Measurements from ENCODE around the gene SKIDA1. TPM values are rescaled to one million over a fixed set of nuclear protein-coding genes. Genes with fewer than 3 reads are reported as not detected.

Gene SKIDA1
- total and polyA plus RNA-seq, 2 of the 4 experiments (the other 2 are of a cell fraction), result 0.36 to 0.72 TPM

GRCh38 chr10:21500578-21500910 lies 24.9 kb downstream of the SKIDA1 start:
- no peak for ATAC-seq (ENCODE audit: low read depth)
- Histone ChIP-seq H3K4me1 (ENCODE audit: control insufficient read depth, insufficient read depth, low read length) (no peaks in the 10 kb centered on the region), H3K4me2 (ENCODE audit: low read depth, low read length) (no peak overlapping the region), H3K9me1 (ENCODE audit: insufficient read depth, low read length) (no peaks in the 10 kb centered on the region), H4K91ac (ENCODE audit: insufficient read depth, low read depth, low read length) (no peak overlapping the region), H2AK5ac (ENCODE audit: low read depth, low read length) (no peak overlapping the region), H3K27me3 (ENCODE audit: control insufficient read depth, insufficient read depth, low read length) (peaks cover 5% of the 10 kb centered on the region), H4K5ac (ENCODE audit: low read depth, low read length) (no peak overlapping the region), H3K23ac (ENCODE audit: low read depth, low read length) (no peak overlapping the region), H3K4ac (ENCODE audit: low read depth, low read length) (no peak overlapping the region), H2BK120ac (ENCODE audit: low read depth, low read length) (no peak overlapping the region), H3K18ac (ENCODE audit: low read depth, low read length) (no peak overlapping the region), H3K27ac (ENCODE audit: insufficient read depth, low read length) (no peak overlapping the region), H4K8ac (ENCODE audit: low read depth in 2 of 2, low read length in 2 of 2) (no peak overlapping the region), H3K14ac (replicated peaks; ENCODE audit: low read depth, low read length) (no peak overlapping the region), H3K36me3 (ENCODE audit: control insufficient read depth, insufficient read depth, low read length) (no peaks in the 10 kb centered on the region), H4K20me1 (ENCODE audit: insufficient read depth, low read length) (no peaks in the 10 kb centered on the region), H3K9ac (ENCODE audit: low read depth, low read length) (no peak overlapping the region), H3K79me1 (ENCODE audit: low read depth in 1 of 2, low read length in 2 of 2) (no peaks in the 10 kb centered on the region), H2BK5ac (ENCODE audit: low read depth, low read length, poor library complexity, severe bottlenecking) (no peak overlapping the region), H2AK9ac (replicated peaks; ENCODE audit: low read depth, low read length, poor library complexity) (no peak overlapping the region), H3K9me3 (ENCODE audit: control insufficient read depth, insufficient read depth, low read length) (no peaks in the 10 kb centered on the region), H3K56ac (ENCODE audit: extremely low read depth, insufficient read depth, low read length) (no peak overlapping the region), H3K4me3 (ENCODE audit: insufficient read depth, low read depth, low read length) (no peak overlapping the region), H2AFZ (replicated peaks; ENCODE audit: low read length, poor library complexity) (no peak overlapping the region), H2BK20ac (ENCODE audit: low read depth, low read length) (no peak overlapping the region), H2BK15ac (ENCODE audit: low read depth, low read length) (no peak overlapping the region)
- DNase-seq, result no peak
- CTCF ChIA-PET, result no interaction called here
- TF ChIP-seq FOS (IDR thresholded peaks at IDR 0.05; ENCODE audit: low read depth, low read length), result no peak
- TF ChIP-seq CTCF (conservative IDR thresholded peaks at IDR 0.05; ENCODE audit: low read depth, low read length), result no peak
- no peak for TF ChIP-seq RFX5 (IDR thresholded peaks at IDR 0.05; ENCODE audit: low read depth, low read length)
- TF ChIP-seq BHLHE40 (IDR thresholded peaks at IDR 0.05; ENCODE audit: low read depth, low read length), result no peak
- no peak for TF ChIP-seq RCOR1 (IDR thresholded peaks at IDR 0.05; ENCODE audit: insufficient replicate concordance, low read length)
- TF ChIP-seq CEBPB (IDR thresholded peaks at IDR 0.05; ENCODE audit: low read depth, low read length), result no peak
- no peak for TF ChIP-seq RAD21 (IDR thresholded peaks at IDR 0.05; ENCODE audit: low read length)
- TF ChIP-seq MAZ (IDR thresholded peaks at IDR 0.05; ENCODE audit: borderline replicate concordance, low read depth, low read length), result no peak
- no peak for TF ChIP-seq POLR2A (IDR thresholded peaks at IDR 0.05; ENCODE audit: low read depth, low read length)
- no peak for TF ChIP-seq CHD1 (IDR thresholded peaks at IDR 0.05; ENCODE audit: low read depth, low read length)
- no peak for TF ChIP-seq NFE2L2 (IDR thresholded peaks at IDR 0.05; ENCODE audit: low read depth, low read length)
- TF ChIP-seq USF2 (IDR thresholded peaks at IDR 0.05; ENCODE audit: low read depth, low read length), result no peak
- no peak for TF ChIP-seq MXI1 (IDR thresholded peaks at IDR 0.05; ENCODE audit: borderline replicate concordance, low read depth, low read length)
- no peak for TF ChIP-seq SMC3 (IDR thresholded peaks at IDR 0.05; ENCODE audit: low read depth, low read length)
- no peak for TF ChIP-seq MAFK (IDR thresholded peaks at IDR 0.05; ENCODE audit: low read depth, low read length)
- no peak for TF ChIP-seq ELK1 (IDR thresholded peaks at IDR 0.05; ENCODE audit: borderline replicate concordance, low read depth, low read length)
- intact Hi-C loops (cut with micrococcal nuclease), result no loop called here
- POLR2A ChIA-PET (ENCODE audit: unreplicated experiment), result no interaction called here
- WGBS, 2 experiments (ENCODE audit: extremely low coverage in 2 of 2, insufficient read length in 1 of 2), result 0% methylated on average over 1 of the region's 14 CpGs; no CpG with 5 or more reads in 1 of the 2 experiments
- dilution Hi-C loops (cut with HindIII; ENCODE audit: low sequenced_read_pairs, unreplicated experiment), result no loop called here
- BruUV-seq (replicated peaks), result no TSS peak
- in situ Hi-C loops (cut with MboI; ENCODE audit: low sequenced_read_pairs), result loop anchor here (25.0 kb wide), 3 partner anchors 812 to 1112 kb away; partner anchors contain the start of genes BMI1 and COMMD3
